GM20431 (cell line): ENCODE measurements around the gene ANKUB1.

Experiments
- in situ Hi-C: fragments of 300-500 bp; cut with MseI, MboI; formaldehyde crosslinking; loops from one replicate; pipeline ENCODE4 v1.15.0; 2020; ENCODE audit warnings: low sequenced_read_pairs; ENCODE audit not compliant: unreplicated experiment

ANKUB1 gene

GRCh38 chr3:149717391-149718056 is 74.8 kb downstream of the ANKUB1 start:
- in situ Hi-C loops = no loop called here

- in situ Hi-C loops = no loop called here
Measured at GRCh38 chr3:149716984-149717383, 75.4 kb downstream of the ANKUB1 start.

- in situ Hi-C loops = no loop called here
Measured at GRCh38 chr3:149715247-149715646, 77.1 kb downstream of the ANKUB1 start.

- in situ Hi-C loops = no loop called here
Measured at GRCh38 chr3:149713730-149714654, 78.4 kb downstream of the ANKUB1 start.
